Measurements from ENCODE around the gene ARRB2. TPM values are rescaled to one million over a fixed set of nuclear protein-coding genes. Genes with fewer than 3 reads are reported as not detected.

Gene ARRB2
- total RNA-seq = 201 TPM

GRCh38 chr17:4709794-4710692 is at the start of gene ARRB2:
TSS of gene ARRB2 (plus strand) at chr17:4710632. CDS start at chr17:4710722, 90 bp downstream.
- Histone ChIP-seq H3K27me3 (ENCODE audit: insufficient read depth, low read length) (no peaks in the 10 kb centered on the region), H3K9me3 (ENCODE audit: low read depth, low read length) (no peaks in the 10 kb centered on the region), H3K4me3 (ENCODE audit: low read length) (peak within 1 kb of the TSS; percentile 93), H3K4me1 (ENCODE audit: insufficient read depth, low read length) (peaks cover 47% of the 10 kb centered on the region)

- Histone ChIP-seq H3K9me3 (ENCODE audit: low read depth, low read length) (no peaks in the 10 kb centered on the region), H3K27me3 (ENCODE audit: insufficient read depth, low read length) (no peaks in the 10 kb centered on the region), H3K4me3 (ENCODE audit: low read length) (no peak overlapping the region), H3K4me1 (ENCODE audit: insufficient read depth, low read length) (no peaks in the 10 kb centered on the region)
Observed at GRCh38 chr17:4663711-4664110, 46.7 kb upstream of the ARRB2 start.

DNA sequence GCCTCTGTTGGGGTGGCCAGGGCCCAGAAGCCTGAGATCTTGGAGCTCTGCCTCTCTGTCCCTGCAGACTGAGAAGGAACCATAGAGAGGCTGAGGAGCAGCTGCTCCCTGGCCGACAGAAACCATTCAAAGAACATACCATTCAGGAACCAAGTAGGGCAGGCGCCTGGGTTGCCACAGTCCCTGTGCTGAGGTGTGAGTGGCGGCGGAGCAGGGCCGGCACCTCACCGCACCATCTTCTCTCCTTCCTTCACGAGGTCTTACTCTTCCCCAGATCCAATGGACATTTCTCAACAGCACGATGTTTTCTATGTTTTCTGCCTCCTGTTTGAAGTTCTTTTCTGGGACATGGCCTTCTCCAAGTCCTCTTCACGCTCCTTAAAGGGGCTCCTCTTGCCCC is 46.2 kb upstream of the ARRB2 start:
- Histone ChIP-seq H3K4me3 (ENCODE audit: low read length) (no peak overlapping the region), H3K27me3 (ENCODE audit: insufficient read depth, low read length) (no peaks in the 10 kb centered on the region), H3K9me3 (ENCODE audit: low read depth, low read length) (no peaks in the 10 kb centered on the region), H3K4me1 (ENCODE audit: insufficient read depth, low read length) (no peaks in the 10 kb centered on the region)

GRCh38 chr17:4665027-4665426 is 45.4 kb upstream of the ARRB2 start:
- Histone ChIP-seq H3K27me3 (ENCODE audit: insufficient read depth, low read length) (no peaks in the 10 kb centered on the region), H3K4me3 (ENCODE audit: low read length) (no peak overlapping the region), H3K9me3 (ENCODE audit: low read depth, low read length) (no peaks in the 10 kb centered on the region), H3K4me1 (ENCODE audit: insufficient read depth, low read length) (no peaks in the 10 kb centered on the region)

GRCh38 chr17:4666296-4666695 is 44.1 kb upstream of the ARRB2 start:
- Histone ChIP-seq H3K9me3 (ENCODE audit: low read depth, low read length) (no peaks in the 10 kb centered on the region), H3K4me1 (ENCODE audit: insufficient read depth, low read length) (no peaks in the 10 kb centered on the region), H3K27me3 (ENCODE audit: insufficient read depth, low read length) (no peaks in the 10 kb centered on the region), H3K4me3 (ENCODE audit: low read length) (no peak overlapping the region)

DNA sequence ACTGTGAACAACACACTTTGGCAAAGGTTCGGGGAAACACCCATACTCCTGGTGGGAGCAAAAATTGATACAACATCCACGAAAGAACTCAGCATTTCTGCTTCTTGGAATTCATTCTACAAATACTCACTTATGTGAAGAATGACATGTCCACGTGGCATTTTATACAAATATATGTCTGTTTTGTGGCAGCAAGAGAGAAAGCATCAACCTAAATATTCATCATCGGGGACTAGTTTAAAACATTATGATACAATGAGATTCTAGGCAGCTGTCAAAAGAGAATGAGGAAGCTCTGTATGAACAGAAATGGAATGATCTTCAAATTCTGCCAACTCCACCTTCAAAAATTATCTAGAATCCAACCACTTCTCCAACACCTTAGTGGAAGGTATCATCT is 43.3 kb upstream of the ARRB2 start:
- Histone ChIP-seq H3K9me3 (ENCODE audit: low read depth, low read length) (no peaks in the 10 kb centered on the region), H3K27me3 (ENCODE audit: insufficient read depth, low read length) (no peaks in the 10 kb centered on the region), H3K4me1 (ENCODE audit: insufficient read depth, low read length) (no peaks in the 10 kb centered on the region), H3K4me3 (ENCODE audit: low read length) (no peak overlapping the region)

GRCh38 chr17:4672055-4672630 is 38.3 kb upstream of the ARRB2 start:
- no peak overlapping the region for H3K4me3 ChIP-seq (ENCODE audit: low read length)

DNA sequence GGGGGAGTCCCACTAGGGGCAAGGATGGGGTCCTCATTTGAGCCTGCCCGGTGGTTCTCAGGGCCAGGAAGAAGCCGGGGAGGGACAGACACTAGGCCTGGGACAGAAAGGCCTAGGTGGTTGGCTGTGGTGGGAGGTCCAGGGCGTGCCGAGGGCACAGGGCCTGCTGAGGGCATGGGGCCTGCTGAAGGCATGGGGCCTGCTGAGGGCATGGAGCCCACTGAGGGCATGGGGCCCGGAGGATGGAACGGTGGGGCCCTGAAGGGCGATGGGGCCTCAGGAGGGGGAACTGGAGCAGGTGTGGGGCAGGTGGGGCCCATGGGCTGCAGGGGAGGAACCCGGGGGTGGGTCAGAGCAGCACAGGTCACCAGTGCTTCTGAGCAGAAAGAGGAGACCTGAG is 37.7 kb upstream of the ARRB2 start:
- H3K4me1 ChIP-seq (ENCODE audit: insufficient read depth, low read length) = no peaks in the 10 kb centered on the region
- no peaks in the 10 kb centered on the region for H3K9me3 ChIP-seq (ENCODE audit: low read depth, low read length)
- H3K27me3 ChIP-seq (ENCODE audit: insufficient read depth, low read length) = no peaks in the 10 kb centered on the region
- no peak overlapping the region for H3K4me3 ChIP-seq (ENCODE audit: low read length)

More at GRCh38 chr17:4672055-4672630, 38.3 kb upstream of the ARRB2 start:
- H3K4me1 ChIP-seq (ENCODE audit: insufficient read depth, low read length) = no peaks in the 10 kb centered on the region
- no peaks in the 10 kb centered on the region for H3K9me3 ChIP-seq (ENCODE audit: low read depth, low read length)
- no peaks in the 10 kb centered on the region for H3K27me3 ChIP-seq (ENCODE audit: insufficient read depth, low read length)

DNA sequence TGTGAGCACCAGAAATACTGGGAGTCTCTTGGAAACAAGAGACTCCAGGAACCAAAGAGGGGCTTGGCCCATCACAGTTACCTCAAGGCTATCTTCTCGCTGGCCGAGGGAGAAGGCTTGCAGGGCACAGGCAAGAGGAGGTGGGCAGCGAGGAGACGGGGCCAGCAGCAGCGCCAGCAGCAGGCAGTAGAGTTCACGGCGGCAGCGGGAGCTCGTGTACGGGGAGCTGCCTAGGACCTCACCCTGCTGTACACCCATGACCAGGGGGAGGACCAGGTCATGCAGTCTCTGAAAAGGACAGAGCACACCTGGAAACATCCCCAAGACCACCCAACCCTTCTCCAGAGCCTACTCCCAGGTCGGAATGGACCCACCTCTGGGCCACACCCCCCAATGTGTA is 37.3 kb upstream of the ARRB2 start:
- no peaks in the 10 kb centered on the region for H3K4me1 ChIP-seq (ENCODE audit: insufficient read depth, low read length)
- H3K27me3 ChIP-seq (ENCODE audit: insufficient read depth, low read length) = no peaks in the 10 kb centered on the region
- no peak overlapping the region for H3K4me3 ChIP-seq (ENCODE audit: low read length)
- no peaks in the 10 kb centered on the region for H3K9me3 ChIP-seq (ENCODE audit: low read depth, low read length)

- H3K4me1 ChIP-seq (ENCODE audit: insufficient read depth, low read length) = no peaks in the 10 kb centered on the region
- no peaks in the 10 kb centered on the region for H3K27me3 ChIP-seq (ENCODE audit: insufficient read depth, low read length)
- H3K9me3 ChIP-seq (ENCODE audit: low read depth, low read length) = no peaks in the 10 kb centered on the region
- H3K4me3 ChIP-seq (ENCODE audit: low read length) = no peak overlapping the region
Observed at GRCh38 chr17:4673986-4674684, 36.3 kb upstream of the ARRB2 start.

DNA sequence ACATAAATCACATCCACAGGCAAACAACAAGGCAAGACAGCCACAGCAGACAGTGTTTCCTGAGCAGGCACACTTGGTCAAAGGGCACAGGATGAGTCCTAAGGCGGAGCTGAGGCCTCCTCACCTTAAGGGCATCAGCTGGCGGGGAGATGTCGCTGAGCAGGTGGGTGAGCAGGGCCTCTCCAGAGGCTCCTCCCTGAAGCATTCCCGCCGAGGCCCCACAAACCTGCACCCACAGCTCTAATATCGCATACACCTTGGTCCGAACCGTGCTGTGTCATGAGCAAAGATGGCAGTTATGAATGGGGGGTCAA is 35.8 kb upstream of the ARRB2 start:
- H3K27me3 ChIP-seq (ENCODE audit: insufficient read depth, low read length) = no peaks in the 10 kb centered on the region
- no peaks in the 10 kb centered on the region for H3K9me3 ChIP-seq (ENCODE audit: low read depth, low read length)
- no peak overlapping the region for H3K4me3 ChIP-seq (ENCODE audit: low read length)

DNA sequence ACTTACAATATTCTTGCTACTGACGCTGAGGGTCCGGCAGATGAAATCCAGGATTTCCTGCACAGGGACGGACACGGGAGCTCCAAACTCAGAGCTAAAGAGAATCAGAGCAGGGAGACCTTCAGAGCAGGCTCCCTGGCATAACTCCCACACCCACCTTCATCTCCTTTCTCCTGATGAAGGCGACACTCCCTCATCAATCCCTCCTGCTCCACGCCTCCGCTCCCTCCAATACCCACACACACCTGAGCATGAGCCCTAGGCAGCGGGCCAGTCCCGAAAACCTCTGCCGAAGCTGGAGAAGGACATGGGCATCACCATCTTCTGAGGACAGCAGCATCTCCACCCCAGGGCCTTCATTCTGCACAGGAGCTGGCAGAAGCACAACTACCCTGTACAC is 34.6 kb upstream of the ARRB2 start:
- Histone ChIP-seq H3K4me3 (ENCODE audit: low read length) (no peak overlapping the region), H3K9me3 (ENCODE audit: low read depth, low read length) (no peaks in the 10 kb centered on the region), H3K4me1 (ENCODE audit: insufficient read depth, low read length) (no peaks in the 10 kb centered on the region), H3K27me3 (ENCODE audit: insufficient read depth, low read length) (no peaks in the 10 kb centered on the region)

More for the DNA sequence above, 35.8 kb upstream of the ARRB2 start:
- H3K4me1 ChIP-seq (ENCODE audit: insufficient read depth, low read length) = no peaks in the 10 kb centered on the region

- H3K4me3 ChIP-seq (ENCODE audit: low read length) = no peak overlapping the region
- H3K4me1 ChIP-seq (ENCODE audit: insufficient read depth, low read length) = no peaks in the 10 kb centered on the region
- H3K9me3 ChIP-seq (ENCODE audit: low read depth, low read length) = no peaks in the 10 kb centered on the region
- H3K27me3 ChIP-seq (ENCODE audit: insufficient read depth, low read length) = no peaks in the 10 kb centered on the region
Observed at GRCh38 chr17:4676791-4677190, 33.6 kb upstream of the ARRB2 start.

DNA sequence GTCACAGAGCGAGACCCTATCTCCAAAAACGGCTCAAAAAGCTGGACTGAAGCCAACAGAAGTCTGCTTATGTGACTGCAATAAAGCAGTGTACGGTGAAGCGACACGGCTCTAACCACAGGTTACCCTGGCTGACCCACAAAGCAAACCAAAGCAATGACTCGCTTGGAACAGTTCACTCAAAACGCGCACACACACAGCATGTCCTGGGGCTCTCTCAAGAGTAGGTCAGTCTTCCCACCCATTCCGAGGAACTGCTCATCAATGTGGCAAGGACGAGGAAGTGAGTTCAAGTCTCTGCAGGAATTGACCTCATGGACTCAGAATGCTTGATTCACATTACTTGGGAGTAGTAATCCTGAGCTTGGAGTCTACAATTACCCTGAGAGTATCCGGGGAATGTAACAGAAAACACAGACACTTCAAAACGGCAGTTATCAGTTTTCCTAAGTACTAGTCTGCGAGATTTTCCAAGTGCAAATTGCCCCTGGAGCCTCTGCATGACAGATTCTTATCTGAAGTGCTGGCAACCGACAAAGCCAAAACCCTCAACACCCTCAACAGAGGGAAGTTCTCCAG is 31.9 kb upstream of the ARRB2 start:
- Histone ChIP-seq H3K4me1 (ENCODE audit: insufficient read depth, low read length) (no peaks in the 10 kb centered on the region), H3K9me3 (ENCODE audit: low read depth, low read length) (no peaks in the 10 kb centered on the region), H3K27me3 (ENCODE audit: insufficient read depth, low read length) (no peaks in the 10 kb centered on the region), H3K4me3 (ENCODE audit: low read length) (no peak overlapping the region)

DNA sequence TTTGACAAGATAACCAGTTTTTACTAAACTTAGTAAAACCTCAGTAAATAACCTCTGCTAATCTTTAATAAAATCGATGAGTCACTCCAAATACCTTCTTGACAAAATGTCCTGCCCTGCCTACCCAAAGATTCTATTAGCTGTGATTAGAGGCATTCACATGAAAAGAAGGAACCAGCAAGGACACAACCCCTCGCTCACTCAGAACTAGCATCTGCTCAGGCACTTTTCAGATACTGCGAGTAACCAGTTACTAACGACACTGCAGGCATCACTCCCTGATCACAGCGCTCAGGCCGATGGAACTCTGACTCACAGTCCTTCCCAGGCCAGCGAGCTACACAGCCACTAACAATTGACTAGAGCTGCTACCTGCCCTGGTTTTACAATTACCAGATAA is 30.8 kb upstream of the ARRB2 start:
- Histone ChIP-seq H3K27me3 (ENCODE audit: insufficient read depth, low read length) (no peaks in the 10 kb centered on the region), H3K4me1 (ENCODE audit: insufficient read depth, low read length) (no peaks in the 10 kb centered on the region), H3K4me3 (ENCODE audit: low read length) (no peak overlapping the region), H3K9me3 (ENCODE audit: low read depth, low read length) (no peaks in the 10 kb centered on the region)
